Transverse colon (tissue), 4 donors: Measurements from ENCODE around the gene KLHDC7B.

Experiments
- CTCF ChIP-seq, 5 experiments: fragments of 200-600 bp in 3 of 5; fragments of 450-650 bp in 2 of 5; sonication (generic) in 3 of 5; IDR thresholded peaks; 1 replicate in 2 of 5; 2 replicates in 3 of 5; pipeline ENCODE4 v1.5.1; 2016 to 2017; ENCODE audit warnings: antibody characterized with exemption in 5 of 5, inconsistent platforms in 3 of 5, mild to moderate bottlenecking in 2 of 5, moderate library complexity in 1 of 5
- POLR2AphosphoS5 ChIP-seq, 3 donors: sonication (generic); formaldehyde crosslinking; IDR thresholded peaks; one replicate each; pipeline ENCODE4 v1.6.1; 2016; ENCODE audit warnings: antibody characterized with exemption in 3 of 3

GRCh38 chr22:50597097-50597496 is 51.4 kb downstream of the KLHDC7B start:
- TF ChIP-seq CTCF (IDR thresholded peaks at IDR 0.05) (no peak), POLR2AphosphoS5 (IDR thresholded peaks at IDR 0.05) (no peak)
